NCI-H1092 (cell line): ENCODE results near the gene BLTP3A.

Experiments used
- DNase-seq: peaks from one replicate; lab custom pipeline; 2025; lab: John Stamatoyannopoulos, UW

The BLTP3A gene

DNA sequence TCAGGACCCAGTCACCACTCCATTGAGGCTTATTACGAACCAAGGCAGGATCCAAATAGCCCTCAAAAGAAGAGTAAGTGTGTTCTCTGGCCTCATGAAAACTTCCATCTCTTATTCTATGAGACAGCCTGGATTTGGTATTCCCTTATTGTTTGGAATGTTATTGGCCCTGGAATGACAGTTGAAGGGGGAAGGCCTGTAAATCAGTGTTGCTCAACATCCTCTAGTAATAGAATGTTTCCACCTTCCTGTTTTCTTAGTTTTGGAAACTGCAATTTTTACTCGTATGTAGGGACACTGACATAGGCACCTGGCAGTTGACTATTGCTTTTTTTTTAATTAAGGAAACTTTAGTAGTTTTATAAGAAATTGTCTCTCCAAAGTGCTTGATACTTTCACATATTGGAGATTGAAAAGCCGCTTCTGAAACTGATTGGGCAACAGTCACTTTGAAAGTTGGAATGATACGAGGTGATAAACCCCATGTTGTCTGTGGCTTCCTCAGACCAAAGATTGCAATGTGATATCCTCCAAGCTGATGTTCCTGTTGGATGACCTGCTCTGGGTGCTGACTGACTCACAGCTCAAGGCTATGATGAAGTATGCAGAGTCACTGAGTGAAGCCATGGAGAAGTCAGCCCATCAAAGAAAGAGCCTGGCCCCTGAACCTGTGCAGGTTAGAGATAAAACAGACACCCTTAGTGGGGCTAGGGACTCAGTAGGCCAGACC is 43.1 kb downstream of the BLTP3A start:
- no peak for DNase-seq

- no peak for DNase-seq
These were observed 44.1 kb downstream of the BLTP3A start for GRCh38 chr6:34836008-34836407.

DNA sequence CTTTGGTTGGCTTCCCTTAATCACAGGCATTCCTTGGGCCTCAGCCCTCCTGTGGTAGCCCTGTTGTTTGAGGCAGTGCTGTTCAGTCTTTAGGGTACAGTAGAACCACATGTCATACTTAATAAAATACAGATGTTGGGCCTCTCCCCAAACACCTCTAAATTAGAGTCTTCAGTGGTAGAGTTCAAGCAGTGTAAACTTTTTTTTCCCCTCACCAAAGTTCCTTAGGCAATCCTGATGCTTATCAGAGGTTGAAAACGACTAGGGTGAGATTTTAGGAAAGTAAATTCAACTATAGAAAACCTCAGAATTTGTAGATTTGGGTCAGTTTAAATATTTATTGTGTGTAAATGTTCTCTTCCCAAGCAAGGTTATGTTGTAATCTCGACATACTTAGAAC is 44.6 kb downstream of the BLTP3A start:
- no peak for DNase-seq

DNA sequence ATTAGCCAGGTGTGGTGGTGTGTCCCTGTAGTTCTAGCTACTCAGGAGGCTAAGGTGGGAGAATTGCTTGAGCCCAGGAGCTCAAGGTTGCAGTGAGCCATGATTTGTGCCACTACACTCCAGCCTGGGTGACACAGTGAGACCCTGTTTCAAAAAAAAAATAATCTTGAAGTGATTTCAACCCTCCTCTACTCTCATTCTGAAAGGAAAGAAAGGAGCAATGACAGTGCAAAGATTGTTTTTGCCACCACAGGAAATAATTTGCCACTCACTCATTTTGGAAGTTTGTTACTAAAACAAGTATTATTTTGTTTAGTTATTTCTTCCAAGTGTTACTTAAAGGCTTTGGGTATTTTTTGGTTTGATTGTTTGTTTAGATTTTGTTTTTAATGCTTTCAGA is 45.6 kb downstream of the BLTP3A start:
- no peak for DNase-seq

GRCh38 chr6:34839666-34840352 is 47.9 kb downstream of the BLTP3A start:
- DNase-seq, result no peak
